ENCODE results near the gene POU2F1.

GRCh38 chr1:167301355-167301754 is 80.7 kb downstream of the POU2F1 start:
- no peak for TF ChIP-seq CTCF (IDR thresholded peaks at IDR 0.05; ENCODE audit: insufficient read depth, low read length, poor library complexity, severe bottlenecking)
- TF ChIP-seq EZH2phosphoT487 (conservative IDR thresholded peaks at IDR 0.05; ENCODE audit: low read length), result no peak

Measured in SU-DHL-6 (cell line).